G401 (cell line): ENCODE data around the gene KATNAL2. TPM values are rescaled to one million over a fixed set of nuclear protein-coding genes. Genes with fewer than 3 reads are reported as not detected.
"Not testable (repeated sequence)": the region's sequence is repeated elsewhere in the genome, so short reads cannot be mapped to it uniquely, and the experiment has no call there.

Experiments
- DNase-seq: peaks from one replicate; pipeline ENCODE4 v3.0.0-alpha.2; 2015; ENCODE audit warnings: low spot score
- in situ Hi-C: cut with HindIII; loops from 2 replicates; pipeline ENCODE4 v1.10.0; 2016; ENCODE audit warnings: low sequenced_read_pairs, mixed read lengths
- total RNA-seq: library from RNA; depleted of rRNA; stranded (reverse); fragments of >200 nt; shearing (Covaris generic); gene quantifications from 2 replicates; pipeline ENCODE4 v1.2.3, GENCODE V29; 2014

KATNAL2 gene
- total RNA-seq, 1 experiment from 2014 or later: 7.0 TPM

- in situ Hi-C loops: no loop called here
- no peak for DNase-seq
Observed at GRCh38 chr18:46920067-46920466, 2.7 kb downstream of the KATNAL2 start.

GRCh38 chr18:46920653-46921052, 3.3 kb downstream of the KATNAL2 start:
- no peak for DNase-seq
- in situ Hi-C loops: no loop called here

GRCh38 chr18:46939337-46939963, 22.0 kb downstream of the KATNAL2 start:
- DNase-seq: no peak
- in situ Hi-C loops: no loop called here

DNA sequence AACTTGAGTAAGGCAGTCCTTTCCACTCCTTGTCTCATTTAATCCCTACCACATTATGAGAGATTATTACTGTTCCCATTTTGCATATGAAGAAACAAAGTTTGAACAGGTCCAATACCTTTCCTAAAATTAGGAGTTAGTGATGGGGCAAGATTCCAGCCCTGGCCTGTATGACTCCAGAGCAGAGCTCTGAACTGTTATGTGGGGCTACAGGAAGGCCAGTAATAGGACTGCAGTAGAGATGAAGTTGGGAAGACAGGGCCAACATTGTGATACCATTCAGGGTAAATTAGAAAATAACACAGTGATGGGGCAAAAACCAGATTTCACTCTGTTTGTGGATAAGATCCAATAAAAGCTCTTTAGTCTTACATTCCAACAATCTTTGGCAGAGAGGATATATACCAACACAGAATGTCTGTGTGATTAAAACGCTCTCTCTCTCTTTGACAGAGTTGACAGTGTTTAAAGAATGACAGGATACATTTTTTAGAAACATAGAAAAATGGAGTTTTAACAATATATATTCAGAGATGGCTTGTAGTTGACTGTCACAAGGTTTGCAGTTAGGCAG, 22.7 kb downstream of the KATNAL2 start:
- in situ Hi-C loops: no loop called here
- DNase-seq: no peak

GRCh38 chr18:46942646-46943045, 25.2 kb downstream of the KATNAL2 start:
- no peak for DNase-seq
- in situ Hi-C loops: no loop called here

GRCh38 chr18:46946656-46947282, 29.4 kb downstream of the KATNAL2 start:
- peak; percentile 95 for DNase-seq
- in situ Hi-C loops: no loop called here

GRCh38 chr18:46950064-46950656, 32.8 kb downstream of the KATNAL2 start:
- DNase-seq: no peak
- in situ Hi-C loops: no loop called here

- in situ Hi-C loops: no loop called here
- DNase-seq: no peak
Observed at GRCh38 chr18:46953195-46953594, 35.8 kb downstream of the KATNAL2 start.

DNA sequence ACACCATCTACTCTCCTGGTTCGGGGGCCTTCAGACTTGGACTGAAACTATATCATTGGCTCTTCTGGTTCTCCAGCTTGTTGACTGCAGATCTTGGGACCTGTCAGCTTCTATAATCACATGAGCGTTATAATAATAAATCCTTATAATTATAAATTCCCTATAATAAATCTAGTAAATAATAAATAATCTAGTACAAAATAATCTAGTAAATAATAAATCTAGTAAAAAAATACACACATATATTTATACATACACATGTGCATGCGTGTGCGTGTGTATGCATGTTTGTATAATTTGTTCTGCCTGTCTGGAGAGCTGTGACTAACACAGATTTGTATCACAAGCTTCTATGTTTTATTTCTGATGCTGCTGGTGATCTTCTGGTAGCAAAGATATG, 40.8 kb downstream of the KATNAL2 start:
- in situ Hi-C loops: no loop called here
- DNase-seq: no peak

- in situ Hi-C loops, DNase-seq: not testable (repeated sequence)
Observed at GRCh38 chr18:46963656-46964578, 46.5 kb downstream of the KATNAL2 start.

GRCh38 chr18:46964579-46965293, 47.3 kb downstream of the KATNAL2 start:
- DNase-seq, in situ Hi-C loops: not testable (repeated sequence)

GRCh38 chr18:46966266-46966665, 48.9 kb downstream of the KATNAL2 start:
- in situ Hi-C loops, DNase-seq: not testable (repeated sequence)

- in situ Hi-C loops: not testable (repeated sequence)
Observed at GRCh38 chr18:46969551-46969950, 52.1 kb downstream of the KATNAL2 start.

DNA sequence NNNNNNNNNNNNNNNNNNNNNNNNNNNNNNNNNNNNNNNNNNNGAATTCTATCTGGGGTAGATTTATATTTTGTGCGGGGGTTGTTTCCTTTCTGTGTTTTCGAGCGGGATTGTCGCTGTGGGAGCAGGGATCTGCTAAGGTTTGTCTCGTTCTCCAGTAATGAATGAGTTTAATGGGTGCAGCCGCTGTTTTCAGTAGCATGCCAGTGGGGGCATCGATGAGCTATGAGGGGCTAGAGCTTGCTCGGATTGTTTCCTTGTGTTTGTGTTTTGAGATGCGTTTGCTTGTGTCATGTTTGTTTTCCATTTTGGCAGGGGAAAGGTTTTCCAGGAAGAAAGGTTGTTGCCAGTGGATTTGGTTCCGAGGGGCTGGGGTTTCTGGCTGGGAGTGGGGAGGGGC, 102.5 kb downstream of the KATNAL2 start:
- DNase-seq, in situ Hi-C loops: not testable (repeated sequence)

More at GRCh38 chr18:46969551-46969950, 52.1 kb downstream of the KATNAL2 start:
- DNase-seq: not testable (repeated sequence)

- DNase-seq, in situ Hi-C loops: not testable (repeated sequence)
Observed at GRCh38 chr18:47020757-47021156, 103.4 kb downstream of the KATNAL2 start.

DNA sequence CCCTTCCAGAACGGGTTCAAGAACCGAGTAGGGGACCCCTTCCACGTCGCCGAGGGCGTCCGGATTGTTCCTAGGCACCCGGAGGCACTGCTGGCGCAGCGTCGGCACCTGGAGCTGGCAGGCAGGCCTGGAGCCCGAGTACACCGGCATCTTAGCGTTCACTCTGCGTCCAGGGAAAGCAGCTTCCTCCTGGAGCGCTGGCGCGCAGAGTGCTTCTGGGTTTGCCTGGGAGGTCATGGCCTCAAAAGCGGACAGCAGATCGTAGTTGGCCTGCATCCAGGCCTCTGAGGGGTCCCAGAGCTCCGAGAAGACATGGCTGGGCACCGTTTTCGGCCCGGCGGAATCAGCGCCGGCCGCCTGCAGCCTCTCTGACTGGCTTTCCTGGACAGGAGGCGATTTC, 105.4 kb downstream of the KATNAL2 start:
- DNase-seq, in situ Hi-C loops: not testable (repeated sequence)

- DNase-seq, in situ Hi-C loops: not testable (repeated sequence)
Observed at GRCh38 chr18:47023769-47024465, 106.5 kb downstream of the KATNAL2 start.
